ENCODE measurements around the gene ADARB2. TPM values are rescaled to one million over a fixed set of nuclear protein-coding genes. Genes with fewer than 3 reads are reported as not detected.

ADARB2 gene
- total RNA-seq, 1 donor from 2014 or later, result 0.80 TPM

DNA sequence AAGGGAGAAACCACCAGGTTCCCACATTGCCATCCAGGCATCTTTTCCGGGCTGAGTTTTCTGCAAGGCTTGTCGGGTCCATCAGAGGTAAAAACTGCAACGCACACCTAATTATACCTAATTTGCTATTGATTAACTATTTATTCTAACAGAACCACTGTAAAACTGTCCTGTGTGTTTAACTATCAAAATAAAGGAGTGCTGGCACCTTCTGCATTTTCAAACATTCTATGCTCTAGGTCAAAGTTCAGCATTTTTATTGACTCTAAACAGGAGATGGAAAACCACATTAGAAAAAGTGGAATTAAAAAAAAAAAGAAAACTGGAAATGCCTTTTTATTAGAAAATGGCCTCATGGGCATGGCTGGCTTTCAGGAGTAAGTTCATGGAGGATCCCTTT is 82.0 kb downstream of the ADARB2 start:
- DNase-seq (no peak), ATAC-seq (no peak)
- no peaks in the 10 kb centered on the region for H3K4me1 ChIP-seq

DNA sequence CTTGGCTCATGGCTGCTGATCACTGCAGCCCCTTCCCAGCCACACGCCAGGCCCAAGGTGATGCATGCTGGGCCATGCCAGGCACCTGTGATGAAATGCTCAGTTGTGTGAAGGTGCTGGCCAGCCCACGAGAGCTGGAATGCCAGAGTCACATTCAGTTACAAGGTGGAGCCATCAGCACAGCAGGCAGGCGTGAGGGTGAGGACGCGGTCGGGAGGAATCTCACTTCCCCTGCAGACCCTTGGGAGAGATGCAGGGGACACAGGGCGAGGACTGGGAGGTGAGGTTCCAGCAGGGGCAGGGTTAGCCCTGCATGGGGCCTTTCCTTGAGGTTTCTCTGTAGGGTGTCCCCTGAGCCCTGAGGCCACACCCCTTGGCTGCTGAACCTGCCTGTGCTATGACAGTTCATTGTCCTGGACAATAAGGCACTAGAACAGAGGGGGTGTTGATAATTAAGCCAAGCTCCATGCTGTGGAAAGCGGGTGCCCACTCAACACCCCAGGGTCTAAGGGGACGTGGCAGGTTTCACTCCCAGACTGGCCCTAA is 82.4 kb downstream of the ADARB2 start:
- Histone ChIP-seq H3K27me3 (ENCODE audit: low read depth) (no peaks in the 10 kb centered on the region), H3K4me1 (no peaks in the 10 kb centered on the region), H3K27ac (no peak overlapping the region), H3K4me3 (no peak overlapping the region), H3K36me3 (no peaks in the 10 kb centered on the region), H3K9me3 (no peaks in the 10 kb centered on the region)
- DNase-seq (no peak), ATAC-seq (no peak)
- TF ChIP-seq, protein P1, sequence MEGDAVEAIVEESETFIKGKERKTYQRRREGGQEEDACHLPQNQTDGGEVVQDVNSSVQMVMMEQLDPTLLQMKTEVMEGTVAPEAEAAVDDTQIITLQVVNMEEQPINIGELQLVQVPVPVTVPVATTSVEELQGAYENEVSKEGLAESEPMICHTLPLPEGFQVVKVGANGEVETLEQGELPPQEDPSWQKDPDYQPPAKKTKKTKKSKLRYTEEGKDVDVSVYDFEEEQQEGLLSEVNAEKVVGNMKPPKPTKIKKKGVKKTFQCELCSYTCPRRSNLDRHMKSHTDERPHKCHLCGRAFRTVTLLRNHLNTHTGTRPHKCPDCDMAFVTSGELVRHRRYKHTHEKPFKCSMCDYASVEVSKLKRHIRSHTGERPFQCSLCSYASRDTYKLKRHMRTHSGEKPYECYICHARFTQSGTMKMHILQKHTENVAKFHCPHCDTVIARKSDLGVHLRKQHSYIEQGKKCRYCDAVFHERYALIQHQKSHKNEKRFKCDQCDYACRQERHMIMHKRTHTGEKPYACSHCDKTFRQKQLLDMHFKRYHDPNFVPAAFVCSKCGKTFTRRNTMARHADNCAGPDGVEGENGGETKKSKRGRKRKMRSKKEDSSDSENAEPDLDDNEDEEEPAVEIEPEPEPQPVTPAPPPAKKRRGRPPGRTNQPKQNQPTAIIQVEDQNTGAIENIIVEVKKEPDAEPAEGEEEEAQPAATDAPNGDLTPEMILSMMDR (IDR thresholded peaks at IDR 0.05), result no peak
- intact Hi-C loops (cut with DNase I), result no loop called here

More for the DNA sequence above, 82.0 kb downstream of the ADARB2 start:
- TF ChIP-seq, protein P1 (IDR thresholded peaks at IDR 0.05), result no peak
- intact Hi-C loops (cut with DNase I), result no loop called here
- Histone ChIP-seq H3K27me3 (ENCODE audit: low read depth) (no peaks in the 10 kb centered on the region), H3K4me3 (no peak overlapping the region), H3K9me3 (no peaks in the 10 kb centered on the region), H3K27ac (no peak overlapping the region), H3K36me3 (no peaks in the 10 kb centered on the region)

DNA sequence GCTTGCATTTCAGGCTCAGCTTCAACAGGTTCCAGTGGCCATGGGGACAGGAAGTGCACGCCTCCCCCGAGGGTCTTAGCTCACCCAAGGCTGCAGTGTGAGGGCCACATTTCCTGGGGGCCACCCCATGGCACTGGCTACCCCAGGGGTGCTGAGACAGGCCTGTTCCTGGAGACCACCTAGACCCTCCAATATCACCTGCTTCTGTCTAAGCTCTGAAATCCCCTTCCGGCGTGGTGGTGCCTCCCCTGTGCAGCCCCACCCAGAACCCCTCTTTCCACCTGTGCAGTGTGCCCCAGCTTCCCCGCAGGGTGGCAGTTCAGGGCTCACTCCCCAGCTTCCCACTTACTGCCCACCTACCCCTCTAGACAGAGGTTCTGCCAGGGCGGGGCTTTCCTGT is 83.1 kb downstream of the ADARB2 start:
- TF ChIP-seq, protein P1 (IDR thresholded peaks at IDR 0.05), result no peak
- Histone ChIP-seq H3K27me3 (ENCODE audit: low read depth) (no peaks in the 10 kb centered on the region), H3K4me1 (no peaks in the 10 kb centered on the region), H3K27ac (no peak overlapping the region), H3K36me3 (no peaks in the 10 kb centered on the region), H3K9me3 (no peaks in the 10 kb centered on the region), H3K4me3 (no peak overlapping the region)
- DNase-seq (no peak), ATAC-seq (peak in 1 of 2 donors; percentile 26)
- intact Hi-C loops (cut with DNase I), result no loop called here

DNA sequence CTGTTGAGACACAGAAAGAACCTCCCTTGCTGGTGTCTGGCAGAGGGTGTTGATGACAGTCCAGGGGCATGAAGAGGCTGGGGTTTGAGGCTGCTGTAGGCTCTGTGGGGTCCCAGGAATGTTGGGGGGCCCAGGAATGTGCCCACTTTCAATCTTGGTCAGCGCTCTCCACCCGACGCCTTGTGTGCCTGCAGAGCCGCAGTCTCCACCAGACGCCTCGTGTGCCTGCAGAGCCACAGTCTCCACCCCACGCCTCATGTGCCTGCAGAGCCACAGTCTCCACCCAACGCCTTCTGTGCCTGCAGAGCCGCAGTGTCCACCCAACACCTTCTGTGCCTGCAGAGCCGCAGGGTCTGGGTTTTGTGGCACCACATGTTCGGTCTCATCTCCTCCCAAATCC is 84.0 kb downstream of the ADARB2 start:
- no peak overlapping the region for H3K27ac ChIP-seq
- DNase-seq, result no peak
- no peaks in the 10 kb centered on the region for H3K36me3 ChIP-seq
- intact Hi-C loops (cut with DNase I), result no loop called here
- H3K9me3 ChIP-seq, result no peaks in the 10 kb centered on the region
- H3K4me1 ChIP-seq, result no peaks in the 10 kb centered on the region
- no peak for ATAC-seq
- H3K4me3 ChIP-seq, result no peak overlapping the region
- H3K27me3 ChIP-seq (ENCODE audit: low read depth), result no peaks in the 10 kb centered on the region
- TF ChIP-seq, protein P1 (IDR thresholded peaks at IDR 0.05), result no peak

DNA sequence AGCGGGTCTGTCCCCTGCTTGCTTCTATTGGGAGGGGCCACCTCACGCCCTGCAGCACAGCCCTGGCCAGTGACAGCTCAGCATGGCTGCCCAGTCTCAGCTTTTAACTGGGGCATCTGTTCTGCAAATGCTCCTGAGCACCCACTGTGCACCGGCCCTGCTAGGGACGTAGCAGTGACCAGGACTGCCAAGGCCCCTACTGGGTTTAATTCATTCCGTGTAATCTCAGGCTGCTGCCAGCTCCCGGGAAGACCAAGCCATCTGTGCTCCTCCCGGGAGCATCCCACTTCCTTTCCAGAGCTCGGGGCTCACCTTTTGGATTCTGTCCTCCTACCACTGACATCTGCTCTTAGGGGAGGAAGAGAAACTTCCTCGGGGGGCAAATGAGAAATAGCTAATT is 85.2 kb downstream of the ADARB2 start:
- TF ChIP-seq, protein P1 (IDR thresholded peaks at IDR 0.05), result no peak
- H3K4me3 ChIP-seq, result no peak overlapping the region
- ATAC-seq (no peak), DNase-seq (no peak)
- intact Hi-C loops (cut with DNase I), result no loop called here
- no peaks in the 10 kb centered on the region for H3K36me3 ChIP-seq
- H3K9me3 ChIP-seq, result no peaks in the 10 kb centered on the region
- H3K4me1 ChIP-seq, result no peaks in the 10 kb centered on the region
- H3K27ac ChIP-seq, result no peak overlapping the region
- no peaks in the 10 kb centered on the region for H3K27me3 ChIP-seq (ENCODE audit: low read depth)
